Measurements from ENCODE around the gene TMEM143.

Gene TMEM143

DNA sequence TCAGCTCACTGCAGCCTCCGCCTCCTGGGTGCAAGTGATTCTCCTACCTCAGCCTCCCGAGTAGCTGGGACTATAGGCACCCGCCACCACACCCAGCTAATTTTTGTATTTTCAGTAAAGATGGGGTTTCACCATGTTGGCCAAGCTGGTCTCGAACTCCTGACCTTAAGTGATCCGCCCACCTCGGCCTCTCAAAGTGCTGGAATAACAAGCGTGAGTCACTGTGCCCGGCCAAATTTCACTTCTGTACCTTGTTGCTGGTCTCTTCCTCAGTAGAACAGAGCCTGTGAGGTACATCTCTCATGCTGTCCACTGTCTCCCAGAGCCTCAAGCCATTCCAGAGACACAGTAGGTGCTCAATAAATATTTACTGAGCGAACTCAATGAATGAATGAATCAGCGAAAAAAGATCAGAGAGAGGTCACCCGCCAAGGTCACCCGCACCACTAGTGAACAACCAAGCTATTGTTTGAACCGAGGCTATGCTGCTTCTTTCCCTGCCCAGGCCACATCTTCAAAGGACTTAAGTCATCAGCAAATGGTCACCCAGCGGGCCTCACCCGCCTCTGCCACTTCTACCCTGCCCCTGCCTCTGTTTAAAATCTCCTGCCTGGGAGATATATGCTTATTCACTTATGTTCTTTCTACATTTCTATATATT lies 9.3 kb downstream of the TMEM143 start:
- DNase-seq, result no peak

DNA sequence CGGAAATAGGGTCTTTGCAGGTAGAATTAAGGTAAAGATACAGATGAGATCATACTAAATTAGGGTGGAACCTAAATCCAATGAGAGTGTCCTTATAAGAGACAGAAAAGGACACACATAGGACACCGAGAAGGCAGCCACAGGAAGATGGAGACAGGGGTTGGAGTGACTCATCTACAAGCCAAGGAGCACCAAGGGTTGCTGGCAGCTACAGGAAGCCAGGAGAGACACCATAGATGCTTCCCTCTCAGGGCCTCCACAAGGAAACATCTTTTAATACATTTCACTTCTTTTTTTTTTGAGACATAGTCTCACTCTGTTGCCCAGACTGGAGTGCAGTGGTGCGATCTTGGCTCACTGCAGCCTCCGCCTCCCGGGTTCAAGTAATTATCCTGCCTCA lies 10.1 kb downstream of the TMEM143 start:
- no peak for DNase-seq

DNA sequence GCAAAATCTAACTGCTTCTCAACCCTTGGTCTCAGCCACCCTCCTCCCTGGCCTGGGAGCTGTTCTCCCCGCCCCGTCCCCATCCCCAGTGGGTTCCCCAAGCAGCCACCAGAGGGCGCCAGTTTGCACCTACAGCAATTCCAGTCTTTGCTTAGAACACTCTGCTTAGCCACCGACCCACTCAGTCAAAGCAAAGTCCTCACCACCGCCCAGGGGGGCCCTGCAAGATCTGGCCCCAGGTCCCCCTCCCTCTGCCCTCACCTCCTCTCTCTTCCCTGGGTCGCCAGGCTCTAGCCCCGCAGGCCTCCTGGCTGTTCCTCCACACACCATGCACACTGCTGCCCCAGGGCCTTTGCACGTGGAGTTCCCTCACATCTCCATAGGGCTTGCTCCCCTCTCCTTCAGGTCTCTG lies 12.4 kb downstream of the TMEM143 start:
- peak; percentile 42 for DNase-seq

DNA sequence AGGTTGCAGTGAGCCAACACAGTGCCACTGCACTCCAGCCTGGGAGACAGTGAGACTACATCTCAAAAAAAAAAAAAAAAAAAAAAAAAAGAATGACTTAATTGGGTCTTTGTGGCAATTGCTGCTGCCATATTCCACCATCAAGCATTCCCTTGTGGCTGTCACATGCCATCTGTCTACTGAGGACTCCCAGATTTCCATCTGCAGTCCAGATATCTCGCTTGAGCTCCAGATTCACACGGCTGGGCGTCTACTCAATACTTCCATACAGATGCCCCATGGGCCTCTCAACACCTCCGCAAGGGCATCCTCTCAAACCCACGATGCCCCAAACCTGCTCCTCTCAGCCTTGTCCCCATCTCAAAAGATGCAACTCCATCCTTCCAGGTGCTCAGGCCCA lies 12.9 kb downstream of the TMEM143 start:
- DNase-seq, result no peak

DNA sequence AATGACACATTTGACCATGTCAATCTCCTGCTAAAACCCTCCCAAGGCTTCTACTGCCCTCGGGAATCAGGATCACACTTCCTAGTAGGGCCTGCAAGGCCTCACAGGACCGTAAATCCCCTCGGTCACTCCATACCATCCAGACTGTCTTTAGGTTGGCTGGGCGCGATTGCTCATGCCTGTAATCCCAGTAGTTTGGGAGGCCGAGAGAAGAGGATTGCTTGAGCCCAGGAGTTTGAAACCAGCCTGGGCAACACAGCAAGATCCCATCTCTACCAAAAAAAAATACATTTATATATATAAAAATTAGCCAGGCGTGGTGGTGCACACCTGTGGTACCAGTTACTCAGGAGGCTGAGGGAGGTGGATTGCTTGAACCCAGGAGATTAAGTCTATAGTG lies 15.0 kb downstream of the TMEM143 start:
- no peak for DNase-seq

DNA sequence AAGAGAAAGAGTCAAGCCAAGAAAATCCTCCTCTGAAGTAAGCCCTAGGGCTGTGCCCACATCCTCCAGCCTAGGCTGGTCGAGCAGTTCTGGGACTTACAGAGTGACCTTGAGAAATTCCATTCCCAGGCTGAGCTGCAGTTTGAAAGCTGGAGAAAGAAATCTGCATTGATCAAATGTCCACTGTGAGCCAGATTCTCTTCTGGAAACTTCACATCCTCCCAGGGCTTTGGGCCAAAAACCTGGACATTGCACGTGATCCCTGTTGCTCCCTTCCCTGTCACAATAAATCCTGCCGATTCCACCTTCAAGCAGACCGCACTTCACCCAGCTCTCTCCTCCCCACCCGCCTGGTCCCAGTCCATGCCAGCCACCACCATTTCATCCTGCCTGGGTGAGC lies 15.7 kb downstream of the TMEM143 start:
- no peak for DNase-seq

DNA sequence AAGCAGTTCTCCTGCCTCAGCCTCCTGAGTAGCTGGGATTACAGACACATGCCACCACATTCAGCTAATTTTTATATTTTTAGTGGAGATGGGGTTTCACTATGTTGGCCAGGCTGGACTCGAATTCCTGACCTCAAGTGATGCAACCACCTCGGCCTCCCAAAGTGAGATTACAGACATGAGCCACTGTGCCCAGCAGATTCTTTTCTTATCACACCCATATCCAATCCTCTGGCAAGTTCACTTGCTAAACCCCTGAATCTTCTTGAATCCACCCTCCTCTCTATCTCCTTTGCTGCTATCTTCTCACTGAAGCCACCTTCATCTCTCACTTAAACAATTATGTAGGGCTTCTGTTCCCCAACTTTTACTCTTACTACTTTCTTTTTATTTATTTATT lies 17.5 kb downstream of the TMEM143 start:
- no peak for DNase-seq

DNA sequence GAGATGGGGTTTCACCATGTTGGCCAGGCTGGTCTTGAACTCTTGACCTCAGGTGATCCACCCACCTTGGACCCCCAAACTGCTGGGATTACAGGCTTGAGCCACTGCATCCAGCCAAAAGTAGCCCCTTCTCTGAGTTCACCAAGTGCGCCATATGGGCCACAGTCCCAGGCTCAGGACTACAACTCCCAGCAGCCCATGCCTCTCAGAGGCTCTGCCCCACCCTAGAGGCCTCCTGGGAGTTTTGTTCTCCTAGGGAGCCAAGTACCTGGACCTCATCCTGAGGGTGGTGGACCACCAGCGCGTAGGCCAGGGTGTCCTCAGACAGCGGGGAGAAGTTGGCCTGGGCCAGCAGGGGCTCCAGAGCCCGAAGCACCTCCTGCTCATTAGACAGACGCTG lies 18.8 kb downstream of the TMEM143 start:
- no peak for DNase-seq

DNA sequence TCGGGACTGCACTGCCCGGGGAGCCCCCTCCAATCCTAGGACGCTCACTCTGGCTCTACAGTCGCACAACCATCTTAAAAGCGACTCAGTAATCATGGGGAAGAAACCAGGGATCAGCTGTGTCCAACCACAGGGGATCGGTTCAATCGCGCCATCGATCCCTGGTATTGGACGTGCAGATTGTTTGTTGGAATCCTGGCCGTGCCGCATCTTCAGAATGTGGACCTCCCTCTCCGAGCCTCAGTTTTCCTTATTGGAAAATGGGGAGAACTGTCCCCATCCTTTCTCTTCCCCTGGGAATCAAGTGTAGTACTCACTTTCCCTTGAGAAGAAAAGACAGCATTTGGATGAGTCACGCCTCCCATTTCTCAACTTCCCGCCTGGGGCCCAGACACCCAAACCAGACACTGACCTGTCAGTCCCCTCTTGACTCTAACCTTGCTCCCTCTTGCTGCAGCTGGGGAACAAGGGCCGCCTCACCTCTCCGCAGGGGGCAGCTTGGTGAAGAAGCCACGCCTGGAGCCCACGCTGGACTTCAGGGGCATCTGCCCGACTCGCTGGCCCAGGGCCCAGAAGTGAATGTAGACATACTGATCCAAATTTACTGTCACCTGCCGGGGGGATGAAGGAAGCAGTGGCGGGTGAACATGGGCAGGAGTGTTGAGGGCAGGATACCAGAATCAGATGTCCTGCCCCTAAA lies 20.7 kb downstream of the TMEM143 start:
- no peak for DNase-seq

DNA sequence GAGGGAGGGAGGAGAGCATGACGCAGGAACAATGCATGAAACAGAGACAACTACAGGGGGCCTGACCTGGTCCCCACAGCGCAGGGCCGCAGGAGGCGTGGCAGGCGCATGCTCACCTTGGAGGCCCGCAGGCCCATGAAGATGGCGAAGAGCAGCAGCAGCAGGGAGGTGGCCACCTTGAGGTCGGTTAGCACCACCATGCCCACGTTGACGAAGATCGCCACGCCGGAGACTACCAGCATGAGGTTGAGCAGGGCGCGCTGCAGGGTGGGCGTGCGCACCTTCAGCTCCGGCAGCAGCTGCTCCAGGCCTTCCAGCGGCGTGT lies 21.4 kb downstream of the TMEM143 start:
- DNase-seq, result no peak

DNA sequence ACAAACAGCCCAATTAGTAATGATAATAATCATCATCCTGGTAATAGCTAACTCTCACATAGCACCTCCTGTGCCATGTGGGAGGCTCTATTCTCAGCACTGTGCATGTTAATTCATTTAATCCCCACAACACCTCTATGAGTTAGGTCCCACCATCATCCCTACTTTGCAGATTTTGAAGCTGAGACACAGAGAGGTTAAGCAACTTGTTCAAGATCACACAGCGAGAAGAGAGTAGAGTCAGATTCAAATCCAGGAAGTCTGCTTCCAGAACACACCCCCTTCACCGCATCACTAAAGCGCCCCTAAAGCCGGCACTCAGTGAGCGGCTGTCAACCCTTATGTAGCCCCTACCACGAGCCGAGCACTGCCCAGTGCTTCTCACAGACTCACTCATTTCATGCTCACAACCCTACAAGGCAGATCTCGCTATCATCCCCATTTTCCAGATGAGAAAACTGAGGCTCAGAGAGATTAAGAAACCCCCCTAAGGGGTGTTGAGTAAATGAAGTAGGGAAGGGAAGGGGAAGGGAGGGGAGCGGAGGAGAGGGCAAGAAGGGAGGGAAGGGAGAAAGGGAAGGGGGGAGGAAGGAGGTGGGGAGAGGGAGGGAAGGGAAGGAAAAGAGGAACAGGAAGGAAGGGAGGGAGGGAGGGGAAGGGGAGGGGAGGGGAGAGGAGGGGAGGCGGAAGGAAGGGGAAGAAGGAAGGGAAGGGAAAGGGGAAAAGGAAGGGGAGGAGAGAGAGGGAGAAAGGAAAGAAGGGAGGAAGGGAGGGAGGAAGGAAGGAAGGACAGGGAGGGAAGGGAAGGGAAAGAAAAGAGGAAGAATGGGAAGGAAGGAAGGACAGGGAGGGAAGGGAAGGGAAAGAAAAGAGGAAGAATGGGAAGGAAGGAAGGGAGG lies 22.0 kb downstream of the TMEM143 start:
- DNase-seq, result no peak

DNA sequence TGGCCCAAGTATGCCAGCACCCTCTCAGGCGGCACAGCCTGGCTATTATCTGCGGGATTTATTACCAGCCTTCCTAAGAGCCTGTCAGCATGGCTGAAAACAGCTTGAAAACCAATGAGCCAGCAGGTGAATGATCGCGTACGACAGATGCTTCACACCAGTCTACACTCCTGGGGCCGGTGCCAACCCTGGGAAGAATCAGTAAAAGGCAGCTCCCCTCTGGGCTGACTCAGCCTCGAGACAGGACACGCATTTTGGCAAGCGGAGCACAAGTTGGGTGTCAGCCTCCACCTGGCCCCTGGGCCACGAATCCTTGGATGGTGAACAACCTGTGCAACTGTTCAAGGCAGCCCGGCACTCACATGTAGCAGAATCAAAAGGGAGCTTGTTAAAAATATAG lies 22.7 kb downstream of the TMEM143 start:
- peak; percentile 53 for DNase-seq

DNA sequence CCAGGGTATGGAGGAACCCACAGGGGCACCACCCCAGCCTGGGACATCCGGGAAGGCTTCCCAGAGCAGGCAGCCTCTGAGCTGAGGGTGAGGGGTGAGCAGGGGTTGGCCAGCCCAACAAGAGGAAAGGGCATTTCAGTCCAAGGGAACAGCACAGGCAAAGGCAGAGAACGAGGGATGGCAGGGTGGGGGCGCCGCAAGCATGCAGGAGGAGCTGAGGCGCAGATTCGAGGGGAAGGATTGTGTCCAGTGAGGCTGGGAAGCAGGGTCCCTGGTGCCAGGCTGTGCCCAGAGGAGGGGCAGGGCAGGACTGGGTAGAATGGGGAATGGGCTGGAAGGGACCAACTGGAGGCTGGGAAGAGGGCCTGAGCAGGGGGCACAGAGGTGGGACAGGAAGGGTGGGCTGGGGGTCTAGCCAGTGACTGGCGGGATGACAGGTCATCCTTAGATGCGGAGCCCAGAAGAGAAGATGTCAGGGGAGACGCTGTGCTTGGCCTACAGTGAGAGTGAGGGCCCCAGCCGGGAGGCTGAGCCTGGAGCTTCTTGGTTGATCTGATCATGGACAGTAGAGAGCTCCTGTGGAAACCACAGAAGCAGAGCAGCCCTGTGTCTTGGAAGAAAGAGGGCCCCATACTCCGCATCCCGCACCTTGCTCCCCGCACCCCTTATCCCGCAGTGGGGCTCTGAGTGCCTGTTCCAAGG lies 24.8 kb downstream of the TMEM143 start:
- no peak for DNase-seq

DNA sequence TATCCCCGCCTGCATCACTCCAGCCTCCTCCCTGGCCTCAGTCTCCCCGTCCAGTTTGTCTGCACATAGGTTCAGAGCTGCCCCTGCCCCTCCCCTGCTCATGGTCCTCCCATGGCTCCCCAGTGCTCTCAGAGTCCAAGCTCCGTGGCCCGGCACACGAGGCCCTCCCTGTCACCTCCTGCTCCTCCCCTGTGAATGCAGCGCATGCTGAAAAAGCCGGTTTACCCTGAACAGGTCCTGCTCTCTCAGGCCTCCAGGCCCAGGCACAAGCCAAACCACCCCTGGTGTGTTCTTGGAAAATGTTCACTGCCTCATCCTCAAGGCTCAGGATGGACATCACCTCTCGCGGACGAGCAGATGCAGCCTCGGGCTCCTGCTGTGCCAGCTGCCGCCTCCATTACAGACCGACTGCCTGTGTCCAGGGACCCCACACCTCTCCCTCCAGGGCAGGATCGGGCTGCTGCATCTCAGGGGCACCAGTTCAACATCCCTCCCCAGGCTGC lies 25.4 kb downstream of the TMEM143 start:
- DNase-seq, result no peak

DNA sequence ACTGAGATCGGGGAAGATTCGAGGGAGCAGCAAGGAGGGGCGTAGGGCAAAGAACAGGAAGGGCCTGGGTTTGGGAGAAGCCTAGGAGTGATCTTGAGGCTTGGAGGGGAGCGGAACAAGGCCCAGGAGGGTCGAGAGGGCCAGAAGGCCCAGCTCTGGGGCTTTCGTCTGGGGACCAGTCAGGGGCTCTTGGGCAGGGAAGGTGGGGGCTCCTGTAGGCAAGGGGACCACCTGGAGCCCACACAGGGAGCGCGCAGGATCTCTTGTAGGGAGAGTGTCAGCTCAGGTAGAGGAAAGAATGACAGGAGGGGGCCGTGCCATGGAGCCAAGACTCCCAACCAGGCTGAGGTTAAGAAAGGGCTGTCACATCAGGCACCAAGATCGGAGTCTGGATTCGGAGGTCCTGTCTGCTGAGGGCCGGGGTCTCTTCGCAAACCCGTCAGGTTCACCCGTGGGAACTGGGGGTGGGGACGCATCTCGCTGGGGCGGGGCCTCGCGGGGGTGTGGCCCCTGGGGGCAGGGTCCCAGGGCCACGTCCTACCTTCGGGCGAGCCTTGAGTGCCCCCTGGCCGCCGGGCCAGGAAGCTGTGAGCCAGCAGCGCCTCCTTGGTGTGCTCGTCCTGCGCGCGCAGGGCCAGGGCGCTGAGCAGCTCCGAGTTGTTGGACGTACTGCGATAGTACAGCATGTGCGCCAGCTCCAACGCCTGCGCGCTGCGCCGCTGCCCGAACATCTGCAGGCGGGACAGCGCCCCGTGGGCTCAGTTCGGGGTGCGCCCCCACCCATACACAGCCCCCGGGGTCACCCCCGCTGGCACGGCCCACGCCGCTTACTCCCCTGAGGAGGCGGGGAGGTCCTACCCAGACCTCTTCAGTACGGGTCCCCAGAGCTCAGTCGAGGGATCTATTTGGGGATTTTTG lies 30.0 kb downstream of the TMEM143 start:
- DNase-seq, result peak; percentile 97

DNA sequence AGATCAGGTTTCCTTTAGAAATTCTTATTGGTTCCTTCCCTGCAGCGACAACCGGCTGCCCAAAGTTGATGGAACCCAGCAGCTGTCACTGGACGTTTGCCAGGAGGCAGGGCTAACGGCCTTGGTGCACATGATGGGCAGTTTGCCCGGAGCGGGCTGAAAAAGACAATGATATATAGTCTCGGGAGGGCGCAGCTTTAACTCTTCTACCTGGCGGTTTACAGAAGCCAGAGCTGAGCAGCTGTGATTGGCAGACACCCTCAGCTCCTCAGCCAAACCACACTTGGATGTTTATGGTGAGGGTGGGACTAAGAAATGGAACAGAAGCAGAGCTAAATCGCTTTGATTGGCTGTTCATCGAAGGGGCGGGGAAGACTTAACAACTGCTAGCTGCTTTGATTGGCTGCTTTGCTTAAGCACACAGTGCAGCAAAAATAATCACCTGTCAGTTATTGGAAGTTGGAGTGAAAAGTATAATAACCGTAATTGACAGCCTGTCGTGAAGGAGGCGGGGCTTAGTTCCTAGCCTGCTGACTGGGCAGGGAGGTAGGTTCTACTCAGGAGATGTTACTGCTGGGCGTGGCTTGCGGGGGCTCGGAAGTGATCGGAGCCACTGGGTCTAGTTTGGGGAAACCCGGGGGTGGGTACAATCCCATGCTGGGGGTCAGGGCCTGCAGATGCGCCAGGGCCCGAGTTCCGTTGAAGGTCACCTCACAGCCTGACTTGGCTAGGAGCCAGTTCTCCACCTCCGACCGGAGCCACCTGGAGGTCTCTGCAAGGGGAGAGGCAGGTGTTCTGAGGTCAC lies 30.9 kb downstream of the TMEM143 start:
- peak; percentile 100 for DNase-seq

DNA sequence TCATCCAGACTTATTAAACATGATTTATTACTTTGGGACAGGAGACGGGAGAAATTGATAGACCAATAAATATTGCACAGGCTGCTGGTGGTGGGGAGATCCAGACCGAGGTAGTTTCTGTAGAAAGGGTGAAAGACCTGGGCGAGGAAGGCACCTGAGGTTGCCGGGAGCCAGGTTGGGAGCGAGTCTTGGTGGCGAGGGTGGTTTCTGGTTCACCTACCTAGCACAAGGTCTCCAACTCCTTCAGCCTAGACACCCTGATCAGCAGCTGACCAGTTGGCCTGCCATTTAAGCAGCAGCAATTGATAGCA lies 31.4 kb downstream of the TMEM143 start:
- DNase-seq, result no peak

DNA sequence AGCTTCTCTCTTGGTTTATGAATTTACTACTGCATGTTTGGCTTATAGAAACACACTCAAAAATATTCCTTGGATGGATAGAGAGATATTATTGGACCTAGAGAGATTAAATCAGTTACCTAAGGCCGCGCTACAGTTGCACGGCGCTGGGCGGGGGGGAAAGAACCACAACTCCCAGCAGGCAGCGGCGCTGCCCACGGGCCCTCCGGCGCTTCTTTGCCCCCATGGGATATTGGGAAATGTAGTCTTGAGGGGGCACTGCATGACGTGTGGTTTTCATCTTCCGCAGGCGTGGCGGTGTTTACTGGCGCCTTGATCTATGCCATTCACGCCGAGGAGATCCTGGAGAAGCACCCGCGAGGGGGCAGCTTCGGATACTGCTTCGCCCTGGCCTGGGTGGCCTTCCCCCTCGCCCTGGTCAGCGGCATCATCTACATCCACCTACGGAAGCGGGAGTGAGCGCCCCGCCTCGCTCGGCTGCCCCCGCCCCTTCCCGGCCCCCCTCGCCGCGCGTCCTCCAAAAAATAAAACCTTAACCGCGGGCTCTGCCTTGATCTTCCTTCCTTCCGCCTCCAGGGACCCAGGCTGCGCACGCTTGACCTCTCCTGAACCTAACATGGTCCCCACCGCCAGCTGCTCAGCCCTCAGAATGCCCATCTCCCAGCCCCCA lies 33.6 kb downstream of the TMEM143 start:
- DNase-seq, result peak; percentile 98

DNA sequence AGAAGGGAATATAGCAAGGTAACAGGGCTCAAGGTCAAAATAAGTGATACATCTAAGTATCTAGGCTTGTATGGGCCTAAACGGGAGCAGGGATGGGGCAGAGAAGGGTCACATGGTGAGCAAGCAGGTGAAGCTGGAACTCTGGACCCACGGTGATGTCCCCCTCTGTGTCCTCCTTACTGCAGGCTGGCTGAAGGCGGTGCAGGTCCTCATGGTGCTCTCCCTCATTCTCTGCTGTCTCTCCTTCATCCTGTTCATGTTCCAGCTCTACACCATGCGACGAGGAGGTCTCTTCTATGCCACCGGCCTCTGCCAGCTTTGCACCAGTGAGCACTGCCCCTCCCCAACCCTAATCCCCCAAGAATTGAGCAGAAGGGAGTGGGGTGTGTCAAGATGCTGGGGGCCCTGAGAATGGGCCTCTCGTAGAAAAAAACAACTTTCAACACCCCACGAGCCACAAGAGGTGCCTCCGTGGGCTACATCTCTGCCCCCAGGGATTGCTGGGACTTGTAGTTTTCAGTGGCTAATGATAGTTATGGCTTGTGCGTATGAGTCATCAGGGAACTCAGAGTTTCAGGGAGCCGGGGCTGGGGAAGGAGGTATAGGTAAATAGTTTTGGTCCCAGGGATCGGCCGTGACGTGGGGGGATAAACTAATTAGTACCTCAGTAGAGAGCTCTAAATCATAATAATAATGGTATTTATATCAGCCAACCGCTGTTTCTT lies 34.4 kb downstream of the TMEM143 start:
- peak; percentile 27 for DNase-seq

All from NCI-H1436 (cell line).